Eye (tissue), 1 donor: Measurements from ENCODE around the gene ATXN7L2.

ENCODE experiments used
- DNase-seq: peaks from one replicate; pipeline ENCODE4 v3.0.0-alpha.2; 2015

The ATXN7L2 gene

GRCh38 chr1:109528712-109529111, 45.0 kb downstream of the ATXN7L2 start:
- DNase-seq, result no peak

GRCh38 chr1:109529881-109530456, 46.3 kb downstream of the ATXN7L2 start:
- no peak for DNase-seq

- DNase-seq, result peak; percentile 97
Measured at GRCh38 chr1:109530457-109531087, 46.9 kb downstream of the ATXN7L2 start.

- DNase-seq, result no peak
Measured at GRCh38 chr1:109531380-109531779, 47.7 kb downstream of the ATXN7L2 start.

GRCh38 chr1:109531826-109532364, 48.2 kb downstream of the ATXN7L2 start:
- DNase-seq, result no peak

GRCh38 chr1:109532365-109533136, 48.8 kb downstream of the ATXN7L2 start:
- DNase-seq, result peak; percentile 95

- DNase-seq, result no peak
Measured at GRCh38 chr1:109534307-109534858, 50.7 kb downstream of the ATXN7L2 start.

- no peak for DNase-seq
Measured at GRCh38 chr1:109535481-109535880, 51.8 kb downstream of the ATXN7L2 start.

- DNase-seq, result peak; percentile 28
Measured at GRCh38 chr1:109535971-109536491, 52.3 kb downstream of the ATXN7L2 start.

- DNase-seq, result no peak
Measured at GRCh38 chr1:109537450-109538178, 53.9 kb downstream of the ATXN7L2 start.

GRCh38 chr1:109538827-109539555, 55.3 kb downstream of the ATXN7L2 start:
- DNase-seq, result no peak

GRCh38 chr1:109539676-109540075, 56.0 kb downstream of the ATXN7L2 start, which contains the start of gene GPR61:
TSS of gene GPR61 (plus strand) at chr1:109539872. CDS start at chr1:109543023, 3,151 bp downstream.
- DNase-seq, result peak; percentile 42

GRCh38 chr1:109541102-109541501, 57.4 kb downstream of the ATXN7L2 start:
- DNase-seq, result no peak
